Measurements from ENCODE around the gene CASP6. TPM values are rescaled to one million over a fixed set of nuclear protein-coding genes. Genes with fewer than 3 reads are reported as not detected.
"Not testable (repeated sequence)": the region's sequence is repeated elsewhere in the genome, so short reads cannot be mapped to it uniquely, and the experiment has no call there.

Gene CASP6
- total RNA-seq, 4 donors from 2014 or later: 11.2 to 20.0 (median 15.6) TPM

DNA sequence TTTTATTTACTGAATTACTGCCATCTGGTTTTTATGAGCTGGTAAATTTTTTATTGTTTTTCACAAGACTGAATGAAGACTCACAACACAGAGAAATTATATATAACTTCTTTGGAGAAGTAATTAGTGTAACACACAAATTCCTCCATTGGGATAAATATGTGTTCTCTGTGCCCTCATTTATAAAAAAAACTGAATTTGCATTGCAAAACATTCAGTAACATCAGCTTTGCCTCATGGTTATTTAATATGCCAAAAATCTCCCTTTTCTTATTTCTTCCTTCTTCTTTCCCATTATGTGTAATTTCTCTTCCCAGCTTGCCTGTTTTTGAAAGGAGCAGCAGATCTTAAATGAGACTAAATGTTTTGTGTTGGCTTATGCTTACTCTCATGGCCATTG is 18.5 kb downstream of the CASP6 start:
- peaks cover 0 to 48% of the 10 kb centered on the region in 2 donors for H3K36me3 ChIP-seq

DNA sequence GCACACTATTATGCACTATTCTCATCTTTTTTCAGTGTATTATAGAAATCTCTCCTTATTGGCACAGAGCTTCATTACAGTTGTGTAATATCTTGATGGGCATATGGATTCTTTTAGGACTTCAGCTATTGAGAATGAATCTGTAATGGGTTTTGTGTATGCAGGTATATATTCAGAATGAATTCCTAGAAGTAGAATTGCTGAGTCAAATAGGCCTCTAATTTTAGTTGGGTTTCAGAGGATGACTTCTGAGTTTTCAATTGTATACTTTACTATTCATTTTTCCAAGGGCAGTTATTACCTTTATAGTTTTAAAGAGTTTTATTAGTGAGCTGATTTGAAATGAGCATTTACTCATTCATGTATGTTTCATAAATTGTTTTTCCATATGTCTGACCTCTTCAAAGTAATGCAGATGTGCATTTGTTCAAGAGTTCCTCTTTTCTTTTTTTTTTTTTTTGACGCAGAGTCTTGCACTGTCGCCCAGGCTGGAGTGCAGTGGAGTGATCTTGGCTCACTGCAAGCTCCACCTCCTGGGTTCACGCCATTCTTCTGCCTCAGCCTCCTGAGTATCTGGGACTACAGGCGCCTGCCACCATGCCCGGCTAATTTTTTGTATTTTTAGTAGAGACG is 19.5 kb downstream of the CASP6 start:
- no peaks in the 10 kb centered on the region for H3K4me1 ChIP-seq
- WGBS, 2 donors (ENCODE audit: low coverage in 1 of 2): 100% methylated on average over 1 to 2 of the region's 6 CpGs
- TF ChIP-seq EP300 (IDR thresholded peaks at IDR 0.05) (no peak), POLR2AphosphoS5 (IDR thresholded peaks at IDR 0.05) (no peak)
- TF ChIP-seq, protein P1, sequence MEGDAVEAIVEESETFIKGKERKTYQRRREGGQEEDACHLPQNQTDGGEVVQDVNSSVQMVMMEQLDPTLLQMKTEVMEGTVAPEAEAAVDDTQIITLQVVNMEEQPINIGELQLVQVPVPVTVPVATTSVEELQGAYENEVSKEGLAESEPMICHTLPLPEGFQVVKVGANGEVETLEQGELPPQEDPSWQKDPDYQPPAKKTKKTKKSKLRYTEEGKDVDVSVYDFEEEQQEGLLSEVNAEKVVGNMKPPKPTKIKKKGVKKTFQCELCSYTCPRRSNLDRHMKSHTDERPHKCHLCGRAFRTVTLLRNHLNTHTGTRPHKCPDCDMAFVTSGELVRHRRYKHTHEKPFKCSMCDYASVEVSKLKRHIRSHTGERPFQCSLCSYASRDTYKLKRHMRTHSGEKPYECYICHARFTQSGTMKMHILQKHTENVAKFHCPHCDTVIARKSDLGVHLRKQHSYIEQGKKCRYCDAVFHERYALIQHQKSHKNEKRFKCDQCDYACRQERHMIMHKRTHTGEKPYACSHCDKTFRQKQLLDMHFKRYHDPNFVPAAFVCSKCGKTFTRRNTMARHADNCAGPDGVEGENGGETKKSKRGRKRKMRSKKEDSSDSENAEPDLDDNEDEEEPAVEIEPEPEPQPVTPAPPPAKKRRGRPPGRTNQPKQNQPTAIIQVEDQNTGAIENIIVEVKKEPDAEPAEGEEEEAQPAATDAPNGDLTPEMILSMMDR (IDR thresholded peaks at IDR 0.05): no peak
- no peaks in the 10 kb centered on the region for H3K27me3 ChIP-seq
- H3K9me3 ChIP-seq: no peaks in the 10 kb centered on the region
- no peak overlapping the region for H3K4me3 ChIP-seq
- no peak overlapping the region for H3K27ac ChIP-seq
- peaks cover 0 to 38% of the 10 kb centered on the region in 2 donors for H3K36me3 ChIP-seq
- no peak for ATAC-seq

More for the DNA sequence above, 18.5 kb downstream of the CASP6 start:
- Histone ChIP-seq H3K9me3 (no peaks in the 10 kb centered on the region), H3K27me3 (no peaks in the 10 kb centered on the region), H3K4me1 (no peaks in the 10 kb centered on the region), H3K27ac (no peak overlapping the region), H3K4me3 (no peak overlapping the region)
- ATAC-seq: no peak
- TF ChIP-seq POLR2A (IDR thresholded peaks at IDR 0.05) (no peak), POLR2AphosphoS5 (IDR thresholded peaks at IDR 0.05) (no peak), EP300 (IDR thresholded peaks at IDR 0.05) (no peak)
- TF ChIP-seq, protein P1 (IDR thresholded peaks at IDR 0.05): no peak

DNA sequence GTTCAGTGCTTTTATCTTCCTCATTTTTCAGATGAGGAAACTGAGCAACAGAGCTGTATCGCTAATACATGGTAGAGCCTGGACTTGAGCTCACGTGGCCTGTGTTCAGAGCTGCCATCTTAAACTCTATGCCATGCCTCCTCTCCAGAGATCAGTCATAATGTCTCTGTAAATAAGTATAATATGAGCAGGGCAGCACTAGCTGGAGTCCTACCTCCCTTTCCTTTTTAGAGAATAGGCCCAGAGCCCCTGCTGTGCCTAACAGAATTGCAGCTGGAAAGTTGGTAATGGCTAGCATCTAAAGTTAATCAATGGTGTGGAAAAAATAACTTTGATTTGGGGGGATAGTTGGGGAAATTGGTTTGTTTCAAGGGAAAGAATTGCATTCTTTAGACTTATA is 20.4 kb downstream of the CASP6 start:
- Histone ChIP-seq H3K9me3 (no peaks in the 10 kb centered on the region), H3K27ac (no peak overlapping the region), H3K4me1 (no peaks in the 10 kb centered on the region), H3K4me3 (no peak overlapping the region), H3K27me3 (no peaks in the 10 kb centered on the region), H3K36me3 (peaks cover 0 to 36% of the 10 kb centered on the region in 2 donors)
- no peak for ATAC-seq
- WGBS, 2 donors (ENCODE audit: low coverage in 1 of 2): 95 to 100% methylated on average over 2 of the region's 2 CpGs
- TF ChIP-seq, protein P1 (IDR thresholded peaks at IDR 0.05): no peak
- TF ChIP-seq EP300 (IDR thresholded peaks at IDR 0.05): no peak
- no peak for TF ChIP-seq POLR2AphosphoS5 (IDR thresholded peaks at IDR 0.05)
- TF ChIP-seq POLR2A (IDR thresholded peaks at IDR 0.05): no peak

DNA sequence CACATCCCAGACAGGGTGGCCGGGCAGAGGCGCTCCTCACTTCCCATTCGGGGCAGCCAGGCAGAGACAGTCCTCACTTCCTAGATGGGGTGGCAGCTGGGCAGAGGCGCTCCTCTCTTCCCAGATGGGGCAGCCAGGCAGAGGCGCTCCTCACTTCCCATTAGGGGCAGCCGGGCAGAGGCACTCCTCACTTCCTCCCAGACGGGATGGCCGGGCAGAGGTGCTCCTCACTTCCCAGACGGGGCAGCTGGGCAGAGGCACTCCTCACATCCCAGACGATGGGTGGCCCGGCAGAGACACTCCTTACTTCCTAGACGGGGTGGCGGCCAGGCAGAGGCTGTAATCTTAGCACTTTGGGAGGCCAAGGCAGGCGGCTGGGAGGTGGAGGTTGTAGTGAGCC is 24.3 kb downstream of the CASP6 start:
- ATAC-seq: not testable (repeated sequence)

DNA sequence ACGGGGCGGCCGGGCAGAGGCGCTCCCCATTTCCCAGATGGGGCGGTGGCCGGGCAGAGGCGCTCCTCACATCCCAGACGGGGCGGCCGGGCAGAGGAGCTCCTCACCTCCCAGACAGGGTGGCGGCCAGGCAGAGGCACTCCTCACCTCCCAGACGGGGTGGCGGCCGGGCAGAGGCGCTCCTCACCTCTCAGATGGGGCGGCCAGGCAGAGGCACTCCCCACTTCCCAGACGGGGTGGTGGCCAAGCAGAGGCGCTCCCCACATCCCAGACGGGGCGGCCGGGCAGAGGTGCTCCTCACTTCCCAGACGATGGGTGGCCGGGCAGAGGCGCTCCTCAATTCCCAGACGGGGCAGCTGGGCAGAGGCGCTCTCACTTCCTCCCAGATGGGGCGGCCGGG is 24.8 kb downstream of the CASP6 start:
- not testable (repeated sequence) for ATAC-seq, H3K27ac ChIP-seq, H3K4me3 ChIP-seq, H3K36me3 ChIP-seq, H3K27me3 ChIP-seq, H3K9me3 ChIP-seq, H3K4me1 ChIP-seq
- no CpG with 5 or more reads among the region's 28 CpGs for WGBS, 2 donors (ENCODE audit: low coverage in 1 of 2)

More for the DNA sequence above, 24.3 kb downstream of the CASP6 start:
- H3K9me3 ChIP-seq, H3K4me3 ChIP-seq, H3K27me3 ChIP-seq, H3K36me3 ChIP-seq, H3K4me1 ChIP-seq, H3K27ac ChIP-seq: not testable (repeated sequence)
- WGBS, 2 donors (ENCODE audit: low coverage in 1 of 2): no CpG with 5 or more reads among the region's 14 CpGs

DNA sequence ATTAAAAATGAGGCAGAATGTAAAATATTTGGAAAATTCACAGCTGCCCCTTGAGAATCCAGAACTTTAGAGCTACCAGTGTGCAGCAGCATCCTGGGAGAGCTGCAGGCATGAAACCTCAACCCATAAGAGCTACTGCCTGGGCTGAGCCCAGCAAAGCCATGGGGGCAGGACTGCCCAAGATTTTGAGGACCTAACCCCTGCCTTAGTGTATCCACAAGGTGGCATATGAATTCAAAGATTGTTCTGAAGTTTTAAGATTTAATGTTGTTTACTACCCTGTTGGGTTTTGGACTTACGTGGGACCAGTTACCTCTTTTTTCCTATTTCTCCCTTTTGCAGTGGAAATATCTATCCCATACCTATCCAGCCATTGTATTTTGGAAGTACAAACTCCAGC is 26.4 kb downstream of the CASP6 start:
- no peaks in the 10 kb centered on the region for H3K4me1 ChIP-seq
- no peak for ATAC-seq
- H3K4me3 ChIP-seq: no peak overlapping the region
- WGBS, 2 donors (ENCODE audit: low coverage in 1 of 2): 80 to 88% methylated on average over 1 of the region's 1 CpG
- no peak overlapping the region for H3K27ac ChIP-seq
- H3K27me3 ChIP-seq: no peaks in the 10 kb centered on the region
- H3K9me3 ChIP-seq: no peaks in the 10 kb centered on the region
- TF ChIP-seq EP300 (IDR thresholded peaks at IDR 0.05) (no peak), POLR2AphosphoS5 (IDR thresholded peaks at IDR 0.05) (no peak), POLR2A (IDR thresholded peaks at IDR 0.05) (no peak)
- TF ChIP-seq, protein P1 (IDR thresholded peaks at IDR 0.05): no peak
- H3K36me3 ChIP-seq: peaks cover 0 to 7% of the 10 kb centered on the region in 2 donors
